ENCODE results near the gene VTI1A.

DNA sequence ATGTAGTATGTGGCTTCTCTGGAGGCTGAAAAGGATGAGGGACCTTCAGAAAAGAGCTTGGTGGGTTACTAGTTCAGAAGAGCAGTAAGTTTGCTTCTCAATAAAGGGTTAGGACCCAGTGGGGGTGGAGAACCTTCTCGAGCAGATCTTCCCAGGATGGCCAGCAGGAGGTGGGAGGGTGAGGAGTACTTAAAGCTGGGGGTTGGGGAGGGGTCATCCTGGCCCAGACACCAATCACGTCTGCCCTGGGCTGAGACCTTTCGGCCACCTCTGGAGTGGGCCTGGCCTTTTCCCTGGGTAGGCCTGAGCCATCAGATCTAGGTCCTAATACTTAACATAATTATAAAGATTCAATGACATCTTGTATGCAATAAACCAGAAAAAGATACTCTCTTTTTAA is 354.0 kb downstream of the VTI1A start:
- TF ChIP-seq ZNF253 (CRISPR knock-in tag; IDR thresholded peaks at IDR 0.05; ENCODE audit: borderline replicate concordance) (no peak), POLR2A (IDR thresholded peaks at IDR 0.05; ENCODE audit: insufficient read depth in 1 of 2, low read depth in 2 of 2, low read length in 2 of 2) (no peak), KDM3A (CRISPR knock-in tag; IDR thresholded peaks at IDR 0.05; ENCODE audit: low read depth) (no peak), GTF2F1 (IDR thresholded peaks at IDR 0.05; ENCODE audit: low read length) (no peak), YY1 (IDR thresholded peaks at IDR 0.05; ENCODE audit: insufficient read depth, insufficient replicate concordance, low read depth, low read length) (no peak), ZNF224 (CRISPR knock-in tag; IDR thresholded peaks at IDR 0.05) (no peak), NFE2L2 (IDR thresholded peaks at IDR 0.05; ENCODE audit: low read length) (no peak), EP300 (IDR thresholded peaks at IDR 0.05; ENCODE audit: low read depth in 2 of 2, low read length in 2 of 2) (no peak), EP300 (CRISPR knock-in tag; IDR thresholded peaks at IDR 0.05; ENCODE audit: borderline replicate concordance) (no peak), CHD4 (IDR thresholded peaks at IDR 0.05; ENCODE audit: borderline replicate concordance, low read length) (no peak), ZNF331 (CRISPR knock-in tag; IDR thresholded peaks at IDR 0.05) (no peak)
- TF ChIP-seq, protein P1, sequence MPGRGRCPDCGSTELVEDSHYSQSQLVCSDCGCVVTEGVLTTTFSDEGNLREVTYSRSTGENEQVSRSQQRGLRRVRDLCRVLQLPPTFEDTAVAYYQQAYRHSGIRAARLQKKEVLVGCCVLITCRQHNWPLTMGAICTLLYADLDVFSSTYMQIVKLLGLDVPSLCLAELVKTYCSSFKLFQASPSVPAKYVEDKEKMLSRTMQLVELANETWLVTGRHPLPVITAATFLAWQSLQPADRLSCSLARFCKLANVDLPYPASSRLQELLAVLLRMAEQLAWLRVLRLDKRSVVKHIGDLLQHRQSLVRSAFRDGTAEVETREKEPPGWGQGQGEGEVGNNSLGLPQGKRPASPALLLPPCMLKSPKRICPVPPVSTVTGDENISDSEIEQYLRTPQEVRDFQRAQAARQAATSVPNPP (CRISPR knock-in tag; IDR thresholded peaks at IDR 0.05): no peak
- TF ChIP-seq, protein P2, sequence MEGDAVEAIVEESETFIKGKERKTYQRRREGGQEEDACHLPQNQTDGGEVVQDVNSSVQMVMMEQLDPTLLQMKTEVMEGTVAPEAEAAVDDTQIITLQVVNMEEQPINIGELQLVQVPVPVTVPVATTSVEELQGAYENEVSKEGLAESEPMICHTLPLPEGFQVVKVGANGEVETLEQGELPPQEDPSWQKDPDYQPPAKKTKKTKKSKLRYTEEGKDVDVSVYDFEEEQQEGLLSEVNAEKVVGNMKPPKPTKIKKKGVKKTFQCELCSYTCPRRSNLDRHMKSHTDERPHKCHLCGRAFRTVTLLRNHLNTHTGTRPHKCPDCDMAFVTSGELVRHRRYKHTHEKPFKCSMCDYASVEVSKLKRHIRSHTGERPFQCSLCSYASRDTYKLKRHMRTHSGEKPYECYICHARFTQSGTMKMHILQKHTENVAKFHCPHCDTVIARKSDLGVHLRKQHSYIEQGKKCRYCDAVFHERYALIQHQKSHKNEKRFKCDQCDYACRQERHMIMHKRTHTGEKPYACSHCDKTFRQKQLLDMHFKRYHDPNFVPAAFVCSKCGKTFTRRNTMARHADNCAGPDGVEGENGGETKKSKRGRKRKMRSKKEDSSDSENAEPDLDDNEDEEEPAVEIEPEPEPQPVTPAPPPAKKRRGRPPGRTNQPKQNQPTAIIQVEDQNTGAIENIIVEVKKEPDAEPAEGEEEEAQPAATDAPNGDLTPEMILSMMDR (CRISPR knock-in tag; IDR thresholded peaks at IDR 0.05): no peak
- TF ChIP-seq, protein P3, sequence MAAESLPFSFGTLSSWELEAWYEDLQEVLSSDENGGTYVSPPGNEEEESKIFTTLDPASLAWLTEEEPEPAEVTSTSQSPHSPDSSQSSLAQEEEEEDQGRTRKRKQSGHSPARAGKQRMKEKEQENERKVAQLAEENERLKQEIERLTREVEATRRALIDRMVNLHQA (CRISPR knock-in tag; IDR thresholded peaks at IDR 0.05): no peak

All from HepG2 (cell line).